Activated CD8-positive, alpha-beta T cell treated with anti-CD3 and anti-CD28 coated beads for 36 hours (primary cell): ENCODE measurements around the gene STAM. TPM values are rescaled to one million over a fixed set of nuclear protein-coding genes. Genes with fewer than 3 reads are reported as not detected.

Experiments
- ATAC-seq: fragments of 200-7000 bp; cut with Tn5 transposase; one replicate; pipeline ENCODE4 v1.10.0; 2021; ENCODE audit warnings: mild to moderate bottlenecking, moderate library complexity
- CTCF ChIA-PET: fragments of 350-600 bp; sonication (Branson Sonifier 250); formaldehyde crosslinking; loops from one replicate; lab custom pipeline; 2021; ENCODE audit warnings: antibody characterized with exemption; lab: Charles Lee
- POLR2A ChIA-PET: fragments of 350-600 bp; sonication (Branson Sonifier 250); formaldehyde crosslinking; loops from one replicate; lab custom pipeline; 2021; ENCODE audit warnings: antibody characterized with exemption; lab: Charles Lee
- DNase-seq: peaks from one replicate; pipeline ENCODE4 v3.0.0-alpha.2; 2020
- H3K27ac Mint-ChIP-seq: one replicate; pipeline ENCODE4 v1.8.0; 2021; ENCODE audit warnings: mild to moderate bottlenecking, mixed read lengths
- H3K27me3 Mint-ChIP-seq: one replicate; pipeline ENCODE4 v1.8.0; 2021; ENCODE audit warnings: mixed read lengths
- H3K36me3 Mint-ChIP-seq: one replicate; pipeline ENCODE4 v1.8.0; 2021; ENCODE audit warnings: low read depth, mixed read lengths
- H3K4me1 Mint-ChIP-seq: one replicate; pipeline ENCODE4 v1.8.0; 2021; ENCODE audit warnings: low read depth, mixed read lengths
- H3K4me3 Mint-ChIP-seq: one replicate; pipeline ENCODE4 v1.8.0; 2021; ENCODE audit warnings: mild to moderate bottlenecking, moderate library complexity, mixed read lengths
- H3K9me3 Mint-ChIP-seq: one replicate; pipeline ENCODE4 v1.8.0; 2021; ENCODE audit warnings: mixed read lengths
- intact Hi-C: fragments of 100-400 bp; cut with micrococcal nuclease; formaldehyde crosslinking; loops from one replicate; pipeline ENCODE4 v1.10.0; 2022
- total RNA-seq, 2 experiments: library from RNA; stranded (reverse); gene quantifications; one replicate each; pipeline ENCODE4 v1.2.3, GENCODE V29; 2021
- TF ChIP-seq, protein P1 (sequence below): fragments of 200-600 bp; IDR thresholded peaks from one replicate; pipeline ENCODE4 v1.8.0; 2022; ENCODE audit warnings: antibody characterized with exemption, mild to moderate bottlenecking

The STAM gene
- total RNA-seq, 2 experiments from 2014 or later = 21.6 to 24.5 TPM

DNA sequence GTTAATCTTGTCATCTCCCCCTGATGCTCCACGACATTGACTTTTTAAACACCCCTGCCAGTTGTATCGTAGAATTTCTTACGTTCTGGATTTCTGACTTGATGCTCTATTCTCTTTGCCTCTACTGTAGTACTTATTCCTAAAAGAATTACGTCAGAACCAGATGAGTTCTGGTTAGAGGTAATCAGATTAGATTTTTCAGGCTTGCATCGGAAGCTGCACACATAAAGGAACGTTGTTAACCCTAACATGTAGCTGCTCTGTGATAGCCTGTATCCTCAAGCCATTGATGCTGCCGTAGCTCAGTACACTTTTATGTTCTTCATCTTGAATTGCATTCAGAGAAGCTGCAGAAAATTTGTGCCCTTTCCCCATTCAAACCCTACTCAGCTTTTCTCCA lies 81.8 kb downstream of the STAM start:
- intact Hi-C loops = no loop called here
- H3K36me3 Mint-ChIP-seq = peaks cover 18% of the 10 kb centered on the region

GRCh38 chr10:17729630-17730029 lies 85.7 kb downstream of the STAM start:
- no peak overlapping the region for H3K4me3 Mint-ChIP-seq
- ChIA-PET CTCF (interaction anchor here (2.2 kb wide), 1 partner anchor 9 kb away, joined by 5 read pairs; no protein-coding TSS in a partner anchor), POLR2A (no interaction called here)
- TF ChIP-seq, protein P1, sequence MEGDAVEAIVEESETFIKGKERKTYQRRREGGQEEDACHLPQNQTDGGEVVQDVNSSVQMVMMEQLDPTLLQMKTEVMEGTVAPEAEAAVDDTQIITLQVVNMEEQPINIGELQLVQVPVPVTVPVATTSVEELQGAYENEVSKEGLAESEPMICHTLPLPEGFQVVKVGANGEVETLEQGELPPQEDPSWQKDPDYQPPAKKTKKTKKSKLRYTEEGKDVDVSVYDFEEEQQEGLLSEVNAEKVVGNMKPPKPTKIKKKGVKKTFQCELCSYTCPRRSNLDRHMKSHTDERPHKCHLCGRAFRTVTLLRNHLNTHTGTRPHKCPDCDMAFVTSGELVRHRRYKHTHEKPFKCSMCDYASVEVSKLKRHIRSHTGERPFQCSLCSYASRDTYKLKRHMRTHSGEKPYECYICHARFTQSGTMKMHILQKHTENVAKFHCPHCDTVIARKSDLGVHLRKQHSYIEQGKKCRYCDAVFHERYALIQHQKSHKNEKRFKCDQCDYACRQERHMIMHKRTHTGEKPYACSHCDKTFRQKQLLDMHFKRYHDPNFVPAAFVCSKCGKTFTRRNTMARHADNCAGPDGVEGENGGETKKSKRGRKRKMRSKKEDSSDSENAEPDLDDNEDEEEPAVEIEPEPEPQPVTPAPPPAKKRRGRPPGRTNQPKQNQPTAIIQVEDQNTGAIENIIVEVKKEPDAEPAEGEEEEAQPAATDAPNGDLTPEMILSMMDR = no peak
- intact Hi-C loops = no loop called here
- no peaks in the 10 kb centered on the region for H3K4me1 Mint-ChIP-seq
- H3K27me3 Mint-ChIP-seq = no peaks in the 10 kb centered on the region
- no peak overlapping the region for H3K27ac Mint-ChIP-seq
- ATAC-seq = no peak
- no peaks in the 10 kb centered on the region for H3K9me3 Mint-ChIP-seq
- H3K36me3 Mint-ChIP-seq = no peaks in the 10 kb centered on the region
- DNase-seq = no peak

More for the DNA sequence above, 81.8 kb downstream of the STAM start:
- H3K9me3 Mint-ChIP-seq = no peaks in the 10 kb centered on the region
- H3K4me3 Mint-ChIP-seq = no peak overlapping the region
- no peak for ATAC-seq
- TF ChIP-seq, protein P1 = no peak
- no peaks in the 10 kb centered on the region for H3K4me1 Mint-ChIP-seq
- DNase-seq = no peak
- no peaks in the 10 kb centered on the region for H3K27me3 Mint-ChIP-seq
- ChIA-PET CTCF (interaction anchor here (1.5 kb wide), 1 partner anchor 11 kb away, joined by 5 read pairs; no protein-coding TSS in a partner anchor), POLR2A (no interaction called here)
- H3K27ac Mint-ChIP-seq = no peak overlapping the region

DNA sequence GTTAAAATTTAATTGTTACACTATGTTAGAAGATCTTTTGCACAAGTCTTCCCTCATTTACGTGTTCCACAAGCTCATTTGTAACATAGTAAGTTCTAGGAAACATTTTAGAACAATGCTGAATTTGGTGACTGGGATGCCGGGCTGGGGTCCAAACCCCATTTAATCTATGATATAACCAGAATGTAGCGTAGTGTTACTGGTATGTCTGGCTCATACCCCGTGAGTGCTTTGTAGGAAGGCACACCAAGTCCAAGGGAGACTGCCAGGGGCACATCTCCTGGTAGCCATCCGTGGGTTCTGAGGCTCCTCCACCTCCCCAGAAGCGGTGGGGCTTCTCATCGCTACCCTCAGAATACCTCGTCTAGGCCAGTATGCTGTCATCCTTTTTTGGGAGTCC lies 86.7 kb downstream of the STAM start:
- CTCF ChIA-PET = no interaction called here
- no peak overlapping the region for H3K4me3 Mint-ChIP-seq
- no peaks in the 10 kb centered on the region for H3K9me3 Mint-ChIP-seq
- ATAC-seq (no peak), DNase-seq (no peak)
- no peak overlapping the region for H3K27ac Mint-ChIP-seq
- TF ChIP-seq, protein P1 = no peak
- intact Hi-C loops = no loop called here
- no peaks in the 10 kb centered on the region for H3K4me1 Mint-ChIP-seq
- H3K36me3 Mint-ChIP-seq = no peaks in the 10 kb centered on the region
- POLR2A ChIA-PET = no interaction called here
- H3K27me3 Mint-ChIP-seq = no peaks in the 10 kb centered on the region

DNA sequence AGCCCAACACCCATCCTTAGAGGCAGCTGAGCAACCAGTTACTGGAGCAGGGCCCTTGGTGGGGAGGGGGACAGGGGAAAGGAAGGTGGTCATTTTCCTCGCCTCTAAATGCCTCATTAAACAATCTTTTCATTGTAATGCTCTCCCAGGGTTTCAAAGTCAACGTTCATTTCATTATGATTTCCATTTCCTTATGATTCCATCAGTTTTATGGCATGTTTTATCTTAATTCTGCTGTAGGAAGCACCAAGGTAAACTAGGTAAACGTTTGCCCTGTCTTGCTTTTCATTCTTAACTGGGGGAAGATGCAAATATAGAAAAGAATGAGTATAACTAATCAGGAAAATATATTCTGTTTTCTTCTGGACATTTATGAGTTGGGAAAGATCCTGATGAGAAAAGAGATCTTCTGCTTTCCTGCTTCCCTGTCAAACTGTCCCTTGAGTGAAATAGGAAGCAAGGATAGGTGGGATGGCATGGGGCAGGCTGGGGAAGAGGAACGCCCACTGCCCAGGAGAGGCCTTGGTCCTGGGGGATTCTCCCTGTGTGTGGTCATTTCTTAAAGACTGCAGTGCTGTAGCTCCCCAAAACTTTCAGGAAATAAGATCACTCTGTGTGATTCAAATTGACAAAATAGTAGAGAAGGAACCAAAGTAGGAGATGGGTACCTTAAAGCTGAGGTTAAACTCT lies 87.5 kb downstream of the STAM start:
- ChIA-PET CTCF (no interaction called here), POLR2A (no interaction called here)
- H3K9me3 Mint-ChIP-seq = no peaks in the 10 kb centered on the region
- no peaks in the 10 kb centered on the region for H3K4me1 Mint-ChIP-seq
- H3K27me3 Mint-ChIP-seq = no peaks in the 10 kb centered on the region
- DNase-seq (no peak), ATAC-seq (no peak)
- intact Hi-C loops = no loop called here
- no peak overlapping the region for H3K4me3 Mint-ChIP-seq
- TF ChIP-seq, protein P1 = no peak
- H3K27ac Mint-ChIP-seq = no peak overlapping the region
- H3K36me3 Mint-ChIP-seq = no peaks in the 10 kb centered on the region

GRCh38 chr10:17733620-17734019 lies 89.7 kb downstream of the STAM start:
- no peak for ATAC-seq
- Mint-ChIP-seq H3K36me3 (no peaks in the 10 kb centered on the region), H3K27ac (no peak overlapping the region), H3K4me1 (peaks cover 2% of the 10 kb centered on the region), H3K27me3 (no peaks in the 10 kb centered on the region), H3K4me3 (no peak overlapping the region), H3K9me3 (no peaks in the 10 kb centered on the region)
- POLR2A ChIA-PET = no interaction called here
- intact Hi-C loops = no loop called here
- CTCF ChIA-PET = interaction anchor here (1.5 kb wide), 1 partner anchor 116 kb away, joined by 5 read pairs; the partner anchor contains the start of gene HACD1
- TF ChIP-seq, protein P1 = no peak
- no peak for DNase-seq
